Ascending aorta (tissue), 2 donors: Measurements from ENCODE around the gene FAM53B. TPM values are rescaled to one million over a fixed set of nuclear protein-coding genes. Genes with fewer than 3 reads are reported as not detected.

Experiments used
- DNase-seq, 2 donors: peaks; one replicate each; pipeline ENCODE4 v3.0.0-alpha.2; 2019; ENCODE audit warnings: low spot score in 2 of 2
- H3K27ac ChIP-seq, 2 donors: fragments of 200-600 bp; sonication (generic); one replicate each; pipeline ENCODE4 v1.5.1; 2016 to 2017; ENCODE audit warnings: mild to moderate bottlenecking in 1 of 2
- H3K27me3 ChIP-seq: fragments of 200-600 bp; sonication (generic); one replicate; pipeline ENCODE4 v1.5.1; 2017
- H3K36me3 ChIP-seq, 2 donors: fragments of 200-600 bp; sonication (generic); one replicate each; pipeline ENCODE4 v1.5.1; 2016
- H3K4me1 ChIP-seq, 2 donors: fragments of 200-600 bp; sonication (generic); one replicate each; pipeline ENCODE4 v1.5.1; 2016 to 2017; ENCODE audit warnings: mild to moderate bottlenecking in 1 of 2
- H3K4me3 ChIP-seq, 2 donors: fragments of 200-600 bp; sonication (generic); one replicate each; pipeline ENCODE4 v1.5.1; 2016 to 2017; ENCODE audit warnings: mild to moderate bottlenecking in 1 of 2
- H3K9me3 ChIP-seq, 2 donors: fragments of 200-600 bp; sonication (generic); one replicate each; pipeline ENCODE4 v1.5.1; 2016
- intact Hi-C: fragments of 100-400 bp; cut with DNase I; formaldehyde crosslinking; loops from one replicate; pipeline ENCODE4 v1.15.1; 2023
- total RNA-seq: library from RNA; depleted of rRNA; stranded (reverse); fragments of >200 nt; gene quantifications from one replicate; pipeline ENCODE4 v1.1.0, GENCODE V29; 2016
- TF ChIP-seq, protein P1 (sequence below), 3 experiments: fragments of 200-600 bp in 2 of 3; fragments of 450-650 bp in 1 of 3; sonication (generic) in 2 of 3; IDR thresholded peaks; one replicate each; pipeline ENCODE4 v1.5.1; 2016 to 2019; ENCODE audit warnings: antibody characterized with exemption in 3 of 3, mild to moderate bottlenecking in 1 of 3, moderate library complexity in 1 of 3

The FAM53B gene
- total RNA-seq, 1 donor from 2014 or later: 52.5 TPM

DNA sequence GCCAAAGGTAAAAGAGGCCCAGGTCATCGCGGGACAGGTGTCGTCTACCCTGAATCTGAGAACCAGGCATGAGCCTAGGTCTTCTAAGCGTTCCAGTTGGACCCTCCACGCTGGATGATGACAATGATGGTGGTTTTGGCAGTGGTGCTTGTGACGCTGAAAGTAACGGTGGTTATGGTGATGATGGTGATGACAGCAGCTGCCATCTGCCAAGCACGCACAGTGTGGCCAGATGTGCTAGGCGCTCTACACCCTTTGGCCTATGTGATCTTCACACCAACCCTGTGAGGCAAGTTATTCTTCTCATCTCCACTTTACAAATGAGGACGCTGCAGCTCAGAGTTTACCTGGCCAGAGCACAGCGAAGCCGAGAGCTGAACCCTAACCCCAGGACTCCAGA, 93.9 kb downstream of the FAM53B start:
- Histone ChIP-seq H3K27ac (no peak overlapping the region), H3K36me3 (no peaks in the 10 kb centered on the region), H3K4me1 (peaks cover 20 to 39% of the 10 kb centered on the region in 2 donors), H3K9me3 (no peaks in the 10 kb centered on the region), H3K27me3 (no peaks in the 10 kb centered on the region), H3K4me3 (no peak overlapping the region)
- TF ChIP-seq, protein P1, sequence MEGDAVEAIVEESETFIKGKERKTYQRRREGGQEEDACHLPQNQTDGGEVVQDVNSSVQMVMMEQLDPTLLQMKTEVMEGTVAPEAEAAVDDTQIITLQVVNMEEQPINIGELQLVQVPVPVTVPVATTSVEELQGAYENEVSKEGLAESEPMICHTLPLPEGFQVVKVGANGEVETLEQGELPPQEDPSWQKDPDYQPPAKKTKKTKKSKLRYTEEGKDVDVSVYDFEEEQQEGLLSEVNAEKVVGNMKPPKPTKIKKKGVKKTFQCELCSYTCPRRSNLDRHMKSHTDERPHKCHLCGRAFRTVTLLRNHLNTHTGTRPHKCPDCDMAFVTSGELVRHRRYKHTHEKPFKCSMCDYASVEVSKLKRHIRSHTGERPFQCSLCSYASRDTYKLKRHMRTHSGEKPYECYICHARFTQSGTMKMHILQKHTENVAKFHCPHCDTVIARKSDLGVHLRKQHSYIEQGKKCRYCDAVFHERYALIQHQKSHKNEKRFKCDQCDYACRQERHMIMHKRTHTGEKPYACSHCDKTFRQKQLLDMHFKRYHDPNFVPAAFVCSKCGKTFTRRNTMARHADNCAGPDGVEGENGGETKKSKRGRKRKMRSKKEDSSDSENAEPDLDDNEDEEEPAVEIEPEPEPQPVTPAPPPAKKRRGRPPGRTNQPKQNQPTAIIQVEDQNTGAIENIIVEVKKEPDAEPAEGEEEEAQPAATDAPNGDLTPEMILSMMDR (IDR thresholded peaks at IDR 0.05): no peak
- intact Hi-C loops: no loop called here
- DNase-seq: no peak

GRCh38 chr10:124649214-124649613, 95.0 kb downstream of the FAM53B start:
- DNase-seq: no peak

GRCh38 chr10:124648738-124649137, 95.4 kb downstream of the FAM53B start:
- Histone ChIP-seq H3K36me3 (no peaks in the 10 kb centered on the region), H3K4me3 (no peak overlapping the region), H3K4me1 (peaks cover 20 to 39% of the 10 kb centered on the region in 2 donors), H3K9me3 (no peaks in the 10 kb centered on the region), H3K27ac (peak overlapping the region; percentile 62 to 64), H3K27me3 (no peaks in the 10 kb centered on the region)
- peak in 1 of 2 donors; percentile 80 for DNase-seq
- intact Hi-C loops: loop anchor here (5.0 kb wide), 1 partner anchor 94 kb away; the partner anchor contains the start of gene FAM53B
- TF ChIP-seq, protein P1 (IDR thresholded peaks at IDR 0.05): no peak

More at GRCh38 chr10:124649214-124649613, 95.0 kb downstream of the FAM53B start:
- no peaks in the 10 kb centered on the region for H3K36me3 ChIP-seq
- no peaks in the 10 kb centered on the region for H3K9me3 ChIP-seq
- TF ChIP-seq, protein P1 (IDR thresholded peaks at IDR 0.05): peak in 1 of 3 experiments; percentile 18
- H3K27ac ChIP-seq: peak overlapping the region; percentile 62 to 64
- no peak overlapping the region for H3K4me3 ChIP-seq
- no peaks in the 10 kb centered on the region for H3K27me3 ChIP-seq
- intact Hi-C loops: loop anchor here (5.0 kb wide), 1 partner anchor 93 kb away; the partner anchor contains the start of gene FAM53B
- H3K4me1 ChIP-seq: peaks cover 20 to 39% of the 10 kb centered on the region in 2 donors

DNA sequence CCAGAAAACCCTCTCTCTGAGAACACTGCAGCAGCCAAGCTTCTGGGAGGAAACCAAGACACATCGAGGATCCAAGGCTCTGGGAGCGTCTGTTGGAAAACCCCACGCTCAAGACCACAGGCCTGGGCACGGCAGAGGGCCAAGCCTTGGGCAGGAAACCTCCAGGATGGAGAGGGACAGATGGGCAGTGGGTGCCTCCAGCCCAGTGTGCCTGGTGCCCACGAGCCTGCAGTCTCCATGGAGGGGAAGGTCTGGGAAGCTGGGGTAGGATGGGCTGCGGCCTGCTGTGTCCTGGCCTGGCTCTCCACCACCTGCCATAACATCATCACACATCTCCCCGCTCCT, 96.1 kb downstream of the FAM53B start:
- TF ChIP-seq, protein P1 (IDR thresholded peaks at IDR 0.05): no peak
- intact Hi-C loops: loop anchor here (5.0 kb wide), 1 partner anchor 94 kb away; the partner anchor contains the start of gene FAM53B
- Histone ChIP-seq H3K27me3 (no peaks in the 10 kb centered on the region), H3K4me1 (peaks cover 20 to 39% of the 10 kb centered on the region in 2 donors), H3K27ac (peak overlapping the region; percentile 51 to 62), H3K9me3 (no peaks in the 10 kb centered on the region), H3K36me3 (no peaks in the 10 kb centered on the region), H3K4me3 (no peak overlapping the region)
- no peak for DNase-seq

DNA sequence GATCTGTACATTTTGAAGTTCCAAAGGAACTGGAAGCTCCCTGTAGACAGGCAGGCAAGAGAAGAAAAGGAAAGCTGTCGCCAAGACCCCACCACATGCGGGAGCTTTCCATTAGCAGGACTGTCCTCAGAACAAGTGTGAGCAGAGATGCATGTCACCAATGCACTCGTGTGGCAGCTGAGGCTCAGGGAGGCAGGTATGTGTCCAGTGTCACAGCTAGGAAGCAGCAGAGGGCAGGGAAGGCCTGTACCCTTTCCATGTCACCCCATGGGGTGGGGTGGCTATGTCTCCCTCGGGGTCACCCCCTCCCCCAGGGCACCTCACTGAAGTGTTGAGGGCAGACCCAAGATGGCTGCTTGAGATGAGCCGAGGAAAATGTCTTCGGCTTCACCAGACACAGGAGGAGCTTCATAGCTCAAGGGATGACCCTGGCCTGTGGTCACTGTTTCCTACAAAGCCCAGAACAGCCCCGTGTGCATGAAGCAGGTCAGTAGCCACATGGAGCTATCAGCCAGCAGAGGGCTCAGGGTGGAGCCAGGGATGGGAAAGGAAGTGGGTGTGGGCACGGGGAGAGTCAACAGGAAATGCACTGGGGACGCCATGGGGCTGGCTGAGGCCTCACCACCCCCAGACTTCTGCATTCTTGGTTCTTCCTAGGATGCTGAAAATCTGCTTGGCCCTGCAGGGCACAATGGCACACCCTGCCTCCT, 96.6 kb downstream of the FAM53B start:
- Histone ChIP-seq H3K4me3 (no peak overlapping the region), H3K36me3 (no peaks in the 10 kb centered on the region), H3K27me3 (no peaks in the 10 kb centered on the region), H3K4me1 (peaks cover 20 to 39% of the 10 kb centered on the region in 2 donors), H3K27ac (peak overlapping the region; percentile 51 to 62), H3K9me3 (no peaks in the 10 kb centered on the region)
- intact Hi-C loops: loop anchor here (5.0 kb wide), 1 partner anchor 95 kb away; the partner anchor contains the start of gene FAM53B
- TF ChIP-seq, protein P1 (IDR thresholded peaks at IDR 0.05): peak in 2 of 3 experiments; percentile 11
- DNase-seq: peak; percentile 64 to 84
